Measurements from ENCODE around the gene GMDS.

Gene GMDS

GRCh38 chr6:1870251-1870650 is 375.2 kb downstream of the GMDS start:
- H3K4me3 ChIP-seq (ENCODE audit: low read depth, low read length) = no peak overlapping the region
- TF ChIP-seq CTCF (IDR thresholded peaks at IDR 0.05; ENCODE audit: low read depth, low read length) = no peak
- in situ Hi-C loops (cut with HindIII; ENCODE audit: low sequenced_read_pairs) = no loop called here
- DNase-seq (ENCODE audit: low read depth, low spot score) = no peak

- DNase-seq (ENCODE audit: low read depth, low spot score) = no peak
- no peak overlapping the region for H3K4me3 ChIP-seq (ENCODE audit: low read depth, low read length)
- in situ Hi-C loops (cut with HindIII; ENCODE audit: low sequenced_read_pairs) = no loop called here
- no peak for TF ChIP-seq CTCF (IDR thresholded peaks at IDR 0.05; ENCODE audit: low read depth, low read length)
Observed at GRCh38 chr6:1869769-1870168, 375.6 kb downstream of the GMDS start.

- DNase-seq (ENCODE audit: low read depth, low spot score) = no peak
Observed at GRCh38 chr6:1869308-1869707, 376.1 kb downstream of the GMDS start.

DNA sequence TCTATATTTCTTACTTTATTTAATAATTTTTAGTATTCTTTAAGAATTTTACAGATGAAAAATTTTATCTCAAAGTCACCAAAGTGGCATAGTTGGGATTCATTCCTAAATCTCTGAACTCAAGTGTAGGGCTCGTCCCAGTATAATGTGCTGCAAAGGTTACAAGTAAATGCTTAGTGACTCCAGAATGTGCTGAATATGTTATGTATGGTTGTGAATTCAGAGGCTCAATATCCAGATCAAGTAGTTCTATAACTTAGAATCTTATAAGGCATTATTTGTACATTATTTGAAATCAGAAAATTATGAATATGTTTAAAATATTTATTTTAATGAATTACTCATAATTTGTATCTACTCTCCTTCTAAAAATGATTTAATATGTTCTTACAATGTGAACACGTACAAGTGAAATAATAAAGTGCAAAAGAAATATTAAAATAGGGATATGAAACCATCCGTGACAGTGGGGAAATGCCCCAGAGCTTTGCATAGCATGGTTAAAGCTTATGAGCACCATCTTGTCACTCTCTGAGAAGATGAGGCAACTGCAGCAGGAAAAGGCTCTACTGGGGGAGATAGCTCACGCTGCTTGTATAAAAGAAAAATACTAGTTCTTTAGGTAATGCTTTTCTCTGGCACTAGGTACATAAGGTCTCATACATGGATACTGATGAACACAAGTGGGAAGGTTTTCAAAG is 376.7 kb downstream of the GMDS start:
- no peak for TF ChIP-seq CTCF (IDR thresholded peaks at IDR 0.05; ENCODE audit: low read depth, low read length)
- in situ Hi-C loops (cut with HindIII; ENCODE audit: low sequenced_read_pairs) = no loop called here
- H3K4me3 ChIP-seq (ENCODE audit: low read depth, low read length) = no peak overlapping the region
- DNase-seq (ENCODE audit: low read depth, low spot score) = no peak

More at GRCh38 chr6:1869308-1869707, 376.1 kb downstream of the GMDS start:
- in situ Hi-C loops (cut with HindIII; ENCODE audit: low sequenced_read_pairs) = no loop called here
- TF ChIP-seq CTCF (IDR thresholded peaks at IDR 0.05; ENCODE audit: low read depth, low read length) = no peak
- no peak overlapping the region for H3K4me3 ChIP-seq (ENCODE audit: low read depth, low read length)

DNA sequence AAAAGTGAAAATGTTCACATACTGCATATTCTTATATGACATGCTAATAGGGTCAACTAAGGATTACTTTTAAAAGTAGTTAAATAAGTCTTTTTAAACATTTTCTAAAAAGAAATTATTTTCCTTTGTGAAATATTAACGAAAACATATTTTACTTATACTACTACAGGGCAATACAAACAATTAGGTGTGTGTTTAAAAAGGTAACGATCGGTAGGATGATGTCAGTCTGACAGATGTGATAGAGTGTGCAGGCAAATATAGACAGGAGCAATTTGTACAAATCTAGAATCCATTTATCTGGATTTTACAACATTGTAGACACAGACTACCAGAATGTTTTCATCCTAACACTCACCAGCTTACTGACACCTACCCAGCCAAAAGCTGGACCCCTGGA is 378.2 kb downstream of the GMDS start:
- in situ Hi-C loops (cut with HindIII; ENCODE audit: low sequenced_read_pairs) = no loop called here
- TF ChIP-seq CTCF (IDR thresholded peaks at IDR 0.05; ENCODE audit: low read depth, low read length) = no peak
- H3K4me3 ChIP-seq (ENCODE audit: low read depth, low read length) = no peak overlapping the region
- no peak for DNase-seq (ENCODE audit: low read depth, low spot score)

GRCh38 chr6:1865585-1865984 is 379.8 kb downstream of the GMDS start:
- no peak overlapping the region for H3K4me3 ChIP-seq (ENCODE audit: low read depth, low read length)
- in situ Hi-C loops (cut with HindIII; ENCODE audit: low sequenced_read_pairs) = no loop called here
- no peak for TF ChIP-seq CTCF (IDR thresholded peaks at IDR 0.05; ENCODE audit: low read depth, low read length)
- no peak for DNase-seq (ENCODE audit: low read depth, low spot score)
